GM12878 (cell line): ENCODE measurements around the gene CLEC17A. TPM values are rescaled to one million over a fixed set of nuclear protein-coding genes. Genes with fewer than 3 reads are reported as not detected.

ENCODE experiments used
- ATF7 ChIP-seq: fragments of 450-650 bp; IDR thresholded peaks from 2 replicates; pipeline ENCODE4 v1.6.1; 2016; ENCODE audit warnings: low read depth, mild to moderate bottlenecking
- CHD4 ChIP-seq: fragments of 200-600 bp; sonication (generic); IDR thresholded peaks from 2 replicates; pipeline ENCODE4 v1.6.1; 2016; ENCODE audit warnings: mild to moderate bottlenecking
- EED ChIP-seq: sonication (generic); IDR thresholded peaks from 2 replicates; pipeline ENCODE4 v1.6.1; 2016; ENCODE audit warnings: antibody characterized with exemption, low read depth
- HCFC1 ChIP-seq: fragments of 150-350 bp; IDR thresholded peaks from 2 replicates; pipeline ENCODE4 v1.6.1; 2014; ENCODE audit warnings: low read length
- HDAC2 ChIP-seq: fragments of 200-600 bp; sonication (generic); IDR thresholded peaks from 2 replicates; pipeline ENCODE4 v1.6.1; 2017
- IRF4 ChIP-seq: IDR thresholded peaks from 2 replicates; pipeline ENCODE4 v1.6.1; 2011; ENCODE audit warnings: low read depth, low read length
- MEF2B ChIP-seq: fragments of 450-650 bp; IDR thresholded peaks from 2 replicates; pipeline ENCODE4 v1.6.1; 2018; ENCODE audit warnings: mild to moderate bottlenecking, moderate library complexity; ENCODE audit not compliant: partially characterized antibody, poor library complexity, severe bottlenecking
- PAX8 ChIP-seq: fragments of 450-650 bp; IDR thresholded peaks from 2 replicates; pipeline ENCODE4 v1.6.1; 2017; ENCODE audit warnings: mild to moderate bottlenecking, moderate library complexity
- RAD21 ChIP-seq: IDR thresholded peaks from 2 replicates; pipeline ENCODE4 v1.6.1; 2011; ENCODE audit warnings: mild to moderate bottlenecking, low read depth, low read length, moderate library complexity; ENCODE audit not compliant: insufficient read depth
- RB1 ChIP-seq: fragments of 450-650 bp; formaldehyde crosslinking; IDR thresholded peaks from 2 replicates; pipeline ENCODE4 v1.6.1; 2017; ENCODE audit warnings: mild to moderate bottlenecking, borderline replicate concordance
- RFX5 ChIP-seq: IDR thresholded peaks from 2 replicates; pipeline ENCODE4 v1.6.1; 2011; ENCODE audit warnings: low read depth, low read length, improper control_type of control experiment
- STAT1 ChIP-seq: fragments of 450-650 bp; conservative IDR thresholded peaks from 2 replicates; pipeline ENCODE4 v1.6.1; 2014; ENCODE audit warnings: antibody characterized with exemption, mild to moderate bottlenecking
- YY1 ChIP-seq: IDR thresholded peaks from 2 replicates; pipeline ENCODE4 v1.6.1; 2011; ENCODE audit warnings: low read depth, mild to moderate bottlenecking, low read length
- polyA plus RNA-seq, 11 experiments: library from polyadenylated mRNA; depleted of rRNA in 4 of 11; unstranded in 6 of 11; stranded (reverse) in 5 of 11; fragments of >200 nt; fragmentation: Nextera tagmentation in 4 of 11; fragmentation: Illumina TruSeq in 1 of 11; extraction: Ambion mirVana in 4 of 11; extraction: Trizol in 1 of 11; gene quantifications; 1 replicate in 1 of 11; 2 replicates in 10 of 11; pipeline versions ENCODE4 v1.2.1 to v1.2.3, GENCODE V29; 2011 to 2016; ENCODE audit warnings: inconsistent platforms in 2 of 11, missing spikeins in 2 of 11, low read depth in 1 of 11
- total RNA-seq, 4 experiments: library from RNA; depleted of rRNA in 3 of 4; stranded (reverse); fragments of >200 nt in 3 of 4; fragmentation: Illumina TruSeq in 1 of 4; extraction: Trizol in 1 of 4; gene quantifications; 2 replicates each; pipeline versions ENCODE4 v1.2.1 to v1.2.3, GENCODE V29; 2013 to 2021
- TF ChIP-seq, protein P1 (sequence below): fragments of 450-650 bp; IDR thresholded peaks from 2 replicates; pipeline ENCODE4 v1.6.1; 2017; ENCODE audit warnings: mild to moderate bottlenecking, moderate library complexity
- TF ChIP-seq, protein P2 (sequence below): fragments of 450-650 bp; IDR thresholded peaks from 2 replicates; pipeline ENCODE4 v1.6.1; 2017; ENCODE audit warnings: low read depth, mild to moderate bottlenecking, moderate library complexity
- TF ChIP-seq, protein P3 (sequence below): fragments of 450-650 bp; IDR thresholded peaks from 2 replicates; pipeline ENCODE4 v1.6.1; 2018; ENCODE audit warnings: mild to moderate bottlenecking, low read depth, moderate library complexity; ENCODE audit not compliant: partially characterized antibody
- TF ChIP-seq, protein P4 (sequence below): IDR thresholded peaks from 2 replicates; pipeline ENCODE4 v1.6.1; 2011; ENCODE audit warnings: low read depth, low read length, improper control_type of control experiment, borderline replicate concordance
- TF ChIP-seq, protein P5 (sequence below): fragments of 450-650 bp; conservative IDR thresholded peaks from 2 replicates; pipeline ENCODE4 v1.6.1; 2017; ENCODE audit warnings: mild to moderate bottlenecking, moderate library complexity
- TF ChIP-seq, protein P6 (sequence below): IDR thresholded peaks from 2 replicates; pipeline ENCODE4 v1.6.1; 2011; ENCODE audit warnings: low read depth, mild to moderate bottlenecking, low read length, moderate library complexity, borderline replicate concordance; ENCODE audit errors: extremely low read depth

CLEC17A gene
- total and polyA plus RNA-seq, 10 of the 15 experiments (the other 5 are each of a cell fraction or from before 2014, with no cell fraction given) = 12.9 to 131 (median 97.3) TPM

DNA sequence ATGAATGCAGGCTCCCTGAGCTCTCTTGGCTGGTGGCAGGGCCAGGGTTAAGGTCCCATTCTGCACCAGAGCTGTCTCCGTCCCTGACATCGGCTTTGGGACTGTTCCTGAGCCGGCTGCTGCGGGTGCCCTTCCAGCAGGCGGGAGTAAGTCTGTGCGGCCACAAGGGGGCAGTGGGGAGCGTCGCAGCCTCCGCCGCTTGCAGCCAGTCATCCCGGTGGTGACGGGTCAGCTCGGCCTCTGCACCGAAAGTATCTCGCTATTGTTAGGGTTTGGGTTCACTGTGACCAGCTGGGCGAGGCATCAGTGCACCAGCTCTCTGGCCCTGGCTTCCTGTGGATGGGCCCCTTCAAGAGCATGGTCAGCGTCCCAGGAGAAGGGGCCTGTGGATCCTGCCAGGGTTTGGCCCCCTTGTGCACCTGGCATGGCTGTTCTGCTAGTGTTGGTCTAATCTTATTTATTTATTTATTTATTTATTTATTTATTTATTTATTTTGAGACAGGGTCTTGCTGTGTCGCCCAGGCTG, 26.2 kb upstream of the CLEC17A start (continued):
- TF ChIP-seq, protein P1, sequence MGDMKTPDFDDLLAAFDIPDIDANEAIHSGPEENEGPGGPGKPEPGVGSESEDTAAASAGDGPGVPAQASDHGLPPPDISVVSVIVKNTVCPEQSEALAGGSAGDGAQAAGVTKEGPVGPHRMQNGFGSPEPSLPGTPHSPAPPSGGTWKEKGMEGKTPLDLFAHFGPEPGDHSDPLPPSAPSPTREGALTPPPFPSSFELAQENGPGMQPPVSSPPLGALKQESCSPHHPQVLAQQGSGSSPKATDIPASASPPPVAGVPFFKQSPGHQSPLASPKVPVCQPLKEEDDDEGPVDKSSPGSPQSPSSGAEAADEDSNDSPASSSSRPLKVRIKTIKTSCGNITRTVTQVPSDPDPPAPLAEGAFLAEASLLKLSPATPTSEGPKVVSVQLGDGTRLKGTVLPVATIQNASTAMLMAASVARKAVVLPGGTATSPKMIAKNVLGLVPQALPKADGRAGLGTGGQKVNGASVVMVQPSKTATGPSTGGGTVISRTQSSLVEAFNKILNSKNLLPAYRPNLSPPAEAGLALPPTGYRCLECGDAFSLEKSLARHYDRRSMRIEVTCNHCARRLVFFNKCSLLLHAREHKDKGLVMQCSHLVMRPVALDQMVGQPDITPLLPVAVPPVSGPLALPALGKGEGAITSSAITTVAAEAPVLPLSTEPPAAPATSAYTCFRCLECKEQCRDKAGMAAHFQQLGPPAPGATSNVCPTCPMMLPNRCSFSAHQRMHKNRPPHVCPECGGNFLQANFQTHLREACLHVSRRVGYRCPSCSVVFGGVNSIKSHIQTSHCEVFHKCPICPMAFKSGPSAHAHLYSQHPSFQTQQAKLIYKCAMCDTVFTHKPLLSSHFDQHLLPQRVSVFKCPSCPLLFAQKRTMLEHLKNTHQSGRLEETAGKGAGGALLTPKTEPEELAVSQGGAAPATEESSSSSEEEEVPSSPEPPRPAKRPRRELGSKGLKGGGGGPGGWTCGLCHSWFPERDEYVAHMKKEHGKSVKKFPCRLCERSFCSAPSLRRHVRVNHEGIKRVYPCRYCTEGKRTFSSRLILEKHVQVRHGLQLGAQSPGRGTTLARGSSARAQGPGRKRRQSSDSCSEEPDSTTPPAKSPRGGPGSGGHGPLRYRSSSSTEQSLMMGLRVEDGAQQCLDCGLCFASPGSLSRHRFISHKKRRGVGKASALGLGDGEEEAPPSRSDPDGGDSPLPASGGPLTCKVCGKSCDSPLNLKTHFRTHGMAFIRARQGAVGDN = no peak
- no peak for TF ChIP-seq RFX5
- TF ChIP-seq, protein P2, sequence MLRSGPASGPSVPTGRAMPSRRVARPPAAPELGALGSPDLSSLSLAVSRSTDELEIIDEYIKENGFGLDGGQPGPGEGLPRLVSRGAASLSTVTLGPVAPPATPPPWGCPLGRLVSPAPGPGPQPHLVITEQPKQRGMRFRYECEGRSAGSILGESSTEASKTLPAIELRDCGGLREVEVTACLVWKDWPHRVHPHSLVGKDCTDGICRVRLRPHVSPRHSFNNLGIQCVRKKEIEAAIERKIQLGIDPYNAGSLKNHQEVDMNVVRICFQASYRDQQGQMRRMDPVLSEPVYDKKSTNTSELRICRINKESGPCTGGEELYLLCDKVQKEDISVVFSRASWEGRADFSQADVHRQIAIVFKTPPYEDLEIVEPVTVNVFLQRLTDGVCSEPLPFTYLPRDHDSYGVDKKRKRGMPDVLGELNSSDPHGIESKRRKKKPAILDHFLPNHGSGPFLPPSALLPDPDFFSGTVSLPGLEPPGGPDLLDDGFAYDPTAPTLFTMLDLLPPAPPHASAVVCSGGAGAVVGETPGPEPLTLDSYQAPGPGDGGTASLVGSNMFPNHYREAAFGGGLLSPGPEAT = no peak
- peak; percentile 56; the same call in 1 of the 2 replicates for TF ChIP-seq RB1
- TF ChIP-seq STAT1 = no peak
- TF ChIP-seq PAX8 = no peak
- no peak for TF ChIP-seq ATF7
- TF ChIP-seq MEF2B = no peak
- TF ChIP-seq HCFC1 = no peak
- TF ChIP-seq IRF4 = peak; percentile 62; the same call in 1 of the 2 replicates
- TF ChIP-seq, protein P3, sequence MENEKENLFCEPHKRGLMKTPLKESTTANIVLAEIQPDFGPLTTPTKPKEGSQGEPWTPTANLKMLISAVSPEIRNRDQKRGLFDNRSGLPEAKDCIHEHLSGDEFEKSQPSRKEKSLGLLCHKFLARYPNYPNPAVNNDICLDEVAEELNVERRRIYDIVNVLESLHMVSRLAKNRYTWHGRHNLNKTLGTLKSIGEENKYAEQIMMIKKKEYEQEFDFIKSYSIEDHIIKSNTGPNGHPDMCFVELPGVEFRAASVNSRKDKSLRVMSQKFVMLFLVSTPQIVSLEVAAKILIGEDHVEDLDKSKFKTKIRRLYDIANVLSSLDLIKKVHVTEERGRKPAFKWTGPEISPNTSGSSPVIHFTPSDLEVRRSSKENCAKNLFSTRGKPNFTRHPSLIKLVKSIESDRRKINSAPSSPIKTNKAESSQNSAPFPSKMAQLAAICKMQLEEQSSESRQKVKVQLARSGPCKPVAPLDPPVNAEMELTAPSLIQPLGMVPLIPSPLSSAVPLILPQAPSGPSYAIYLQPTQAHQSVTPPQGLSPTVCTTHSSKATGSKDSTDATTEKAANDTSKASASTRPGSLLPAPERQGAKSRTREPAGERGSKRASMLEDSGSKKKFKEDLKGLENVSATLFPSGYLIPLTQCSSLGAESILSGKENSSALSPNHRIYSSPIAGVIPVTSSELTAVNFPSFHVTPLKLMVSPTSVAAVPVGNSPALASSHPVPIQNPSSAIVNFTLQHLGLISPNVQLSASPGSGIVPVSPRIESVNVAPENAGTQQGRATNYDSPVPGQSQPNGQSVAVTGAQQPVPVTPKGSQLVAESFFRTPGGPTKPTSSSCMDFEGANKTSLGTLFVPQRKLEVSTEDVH = no peak
- no peak for TF ChIP-seq HDAC2
- TF ChIP-seq, protein P4, sequence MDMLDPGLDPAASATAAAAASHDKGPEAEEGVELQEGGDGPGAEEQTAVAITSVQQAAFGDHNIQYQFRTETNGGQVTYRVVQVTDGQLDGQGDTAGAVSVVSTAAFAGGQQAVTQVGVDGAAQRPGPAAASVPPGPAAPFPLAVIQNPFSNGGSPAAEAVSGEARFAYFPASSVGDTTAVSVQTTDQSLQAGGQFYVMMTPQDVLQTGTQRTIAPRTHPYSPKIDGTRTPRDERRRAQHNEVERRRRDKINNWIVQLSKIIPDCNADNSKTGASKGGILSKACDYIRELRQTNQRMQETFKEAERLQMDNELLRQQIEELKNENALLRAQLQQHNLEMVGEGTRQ = no peak
- TF ChIP-seq RAD21 = peak; percentile 48
- TF ChIP-seq, protein P5, sequence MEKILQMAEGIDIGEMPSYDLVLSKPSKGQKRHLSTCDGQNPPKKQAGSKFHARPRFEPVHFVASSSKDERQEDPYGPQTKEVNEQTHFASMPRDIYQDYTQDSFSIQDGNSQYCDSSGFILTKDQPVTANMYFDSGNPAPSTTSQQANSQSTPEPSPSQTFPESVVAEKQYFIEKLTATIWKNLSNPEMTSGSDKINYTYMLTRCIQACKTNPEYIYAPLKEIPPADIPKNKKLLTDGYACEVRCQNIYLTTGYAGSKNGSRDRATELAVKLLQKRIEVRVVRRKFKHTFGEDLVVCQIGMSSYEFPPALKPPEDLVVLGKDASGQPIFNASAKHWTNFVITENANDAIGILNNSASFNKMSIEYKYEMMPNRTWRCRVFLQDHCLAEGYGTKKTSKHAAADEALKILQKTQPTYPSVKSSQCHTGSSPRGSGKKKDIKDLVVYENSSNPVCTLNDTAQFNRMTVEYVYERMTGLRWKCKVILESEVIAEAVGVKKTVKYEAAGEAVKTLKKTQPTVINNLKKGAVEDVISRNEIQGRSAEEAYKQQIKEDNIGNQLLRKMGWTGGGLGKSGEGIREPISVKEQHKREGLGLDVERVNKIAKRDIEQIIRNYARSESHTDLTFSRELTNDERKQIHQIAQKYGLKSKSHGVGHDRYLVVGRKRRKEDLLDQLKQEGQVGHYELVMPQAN = no peak
- TF ChIP-seq CHD4 = no peak
- TF ChIP-seq EED = peak; percentile 50; the same call in 1 of the 2 replicates
- TF ChIP-seq, protein P6, sequence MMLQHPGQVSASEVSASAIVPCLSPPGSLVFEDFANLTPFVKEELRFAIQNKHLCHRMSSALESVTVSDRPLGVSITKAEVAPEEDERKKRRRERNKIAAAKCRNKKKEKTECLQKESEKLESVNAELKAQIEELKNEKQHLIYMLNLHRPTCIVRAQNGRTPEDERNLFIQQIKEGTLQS = no peak
- peak; percentile 66 for TF ChIP-seq YY1
